Stimulated activated CD4-positive, alpha-beta T cell treated with anti-CD3 and anti-CD28 coated beads, Interleukin-4, amount 100 ng/mL, for 24 hours (primary cell): ENCODE data around the gene CHCHD4.
"Not testable (repeated sequence)": the region's sequence is repeated elsewhere in the genome, so short reads cannot be mapped to it uniquely, and the experiment has no call there.

Experiments used
- DNase-seq: peaks from one replicate; pipeline ENCODE4 v3.0.0-alpha.2; 2020

The CHCHD4 gene

DNA sequence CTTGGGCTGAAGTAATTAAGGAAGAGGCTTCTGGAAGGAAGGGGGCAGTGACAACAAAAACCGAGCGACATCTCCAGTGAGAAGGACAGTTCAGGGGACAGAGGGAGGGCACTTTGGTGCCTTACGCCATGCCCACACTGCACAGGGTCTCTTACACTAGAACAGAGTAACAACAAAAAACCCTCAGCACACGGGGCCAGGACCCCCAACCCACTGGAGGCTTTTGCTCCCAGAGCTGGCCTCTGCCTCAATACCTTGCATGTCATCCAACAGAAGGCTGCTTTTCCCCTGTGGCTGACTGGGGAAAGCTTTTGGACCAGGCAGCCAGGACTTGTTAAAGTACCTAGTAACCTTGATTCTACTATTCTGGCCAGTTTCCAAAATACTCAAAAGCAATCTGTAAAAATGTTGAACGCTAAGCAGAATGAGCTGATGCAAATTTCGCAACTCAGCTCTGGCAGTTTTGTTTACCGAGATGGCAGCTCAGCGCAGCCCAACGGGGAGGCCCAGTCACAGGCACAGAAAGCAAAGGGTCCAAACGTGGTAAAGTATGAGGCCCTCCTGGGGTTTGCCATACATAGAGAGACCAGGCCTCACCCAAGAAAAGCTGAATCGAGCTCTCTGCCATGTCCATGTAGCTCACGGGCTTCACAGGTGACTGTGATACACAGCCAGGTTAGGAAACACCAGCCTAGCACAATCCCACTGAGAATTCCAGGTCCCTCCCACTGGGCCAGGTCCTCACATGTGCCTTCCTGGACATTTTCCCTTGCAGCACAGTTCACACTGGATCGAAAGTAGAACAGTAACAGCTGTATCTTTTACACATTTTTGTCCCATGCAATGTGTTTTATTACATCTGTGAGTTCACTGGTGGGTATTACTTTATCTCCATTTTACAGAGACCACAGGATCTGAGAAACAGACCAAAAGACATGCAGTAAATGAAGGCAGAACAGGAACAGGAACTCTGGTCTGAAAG, 6.0 kb downstream of the CHCHD4 start:
- DNase-seq = no peak

GRCh38 chr3:14117468-14118399, 6.9 kb downstream of the CHCHD4 start:
- no peak for DNase-seq

DNA sequence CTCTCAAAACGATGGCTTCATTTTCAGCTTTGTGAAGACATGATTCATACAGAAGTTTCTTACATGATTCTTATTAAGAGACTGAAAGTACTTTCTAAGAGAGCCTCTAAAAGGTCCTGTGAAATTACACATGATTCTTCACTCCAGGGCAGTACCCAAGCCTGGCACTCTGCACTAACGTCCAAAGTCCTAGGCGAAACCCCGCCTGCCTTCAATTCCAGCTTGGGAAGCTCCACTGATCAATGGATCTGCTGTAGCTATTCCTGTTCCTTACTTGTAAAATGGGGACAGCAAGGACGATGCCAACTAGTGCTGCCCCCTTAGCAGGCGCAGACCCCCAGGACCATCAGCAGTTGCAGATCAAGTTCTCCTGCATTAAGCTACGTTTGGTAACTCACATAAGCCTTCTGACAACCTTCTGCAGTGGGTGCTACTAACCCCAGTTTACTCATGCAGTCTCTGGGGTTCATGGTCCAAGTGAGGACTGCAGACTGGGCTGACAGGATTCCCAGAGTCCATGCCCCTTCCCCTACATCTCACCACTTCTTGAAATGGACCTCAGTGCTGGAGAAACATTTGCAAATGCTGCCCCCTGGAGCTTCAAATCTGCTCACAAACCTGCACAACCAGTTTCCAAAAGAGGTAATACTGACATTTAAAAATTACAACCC, 10.6 kb downstream of the CHCHD4 start:
- DNase-seq = no peak

GRCh38 chr3:14110699-14111098, 14.0 kb downstream of the CHCHD4 start:
- no peak for DNase-seq

DNA sequence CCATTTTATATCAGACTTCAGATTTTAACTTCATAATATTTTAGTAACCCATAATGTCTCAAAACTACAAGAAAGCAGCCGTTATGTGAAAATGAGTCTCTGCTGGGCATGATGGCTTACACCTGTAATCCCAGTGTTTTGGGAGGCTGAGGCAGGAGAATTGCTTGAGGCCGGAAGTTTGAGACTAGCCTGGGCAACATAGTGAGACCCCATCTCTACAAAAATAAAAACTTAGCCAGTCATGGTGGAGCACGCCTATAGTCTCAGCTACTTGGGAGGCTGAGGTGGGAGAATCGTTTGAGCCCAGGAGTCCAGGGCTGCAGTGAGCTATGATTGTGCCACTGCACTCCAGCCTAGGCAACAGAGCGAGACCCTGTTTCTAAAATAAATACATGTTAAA, 14.8 kb downstream of the CHCHD4 start:
- not testable (repeated sequence) for DNase-seq

GRCh38 chr3:14097616-14098391, 26.9 kb downstream of the CHCHD4 start:
- no peak for DNase-seq

DNA sequence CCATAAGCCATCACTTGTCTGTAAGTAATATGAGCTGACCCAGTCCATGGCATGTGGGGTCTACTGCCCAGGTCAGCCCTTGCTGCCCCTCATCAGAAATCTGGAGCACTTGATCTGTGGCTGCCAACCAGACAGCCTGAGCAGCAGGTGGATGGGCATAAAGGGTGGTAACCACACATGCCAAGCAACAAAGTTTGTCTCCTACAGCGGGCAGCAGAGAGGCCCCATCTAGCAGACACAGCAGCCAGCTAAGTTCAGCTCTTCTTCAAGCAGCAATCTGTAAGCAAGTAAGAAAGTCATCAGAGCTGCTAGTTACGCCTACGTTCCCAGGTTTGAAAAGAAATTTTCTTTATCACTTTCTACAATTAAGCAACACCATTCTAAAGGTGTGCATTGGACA, 27.9 kb downstream of the CHCHD4 start:
- no peak for DNase-seq

DNA sequence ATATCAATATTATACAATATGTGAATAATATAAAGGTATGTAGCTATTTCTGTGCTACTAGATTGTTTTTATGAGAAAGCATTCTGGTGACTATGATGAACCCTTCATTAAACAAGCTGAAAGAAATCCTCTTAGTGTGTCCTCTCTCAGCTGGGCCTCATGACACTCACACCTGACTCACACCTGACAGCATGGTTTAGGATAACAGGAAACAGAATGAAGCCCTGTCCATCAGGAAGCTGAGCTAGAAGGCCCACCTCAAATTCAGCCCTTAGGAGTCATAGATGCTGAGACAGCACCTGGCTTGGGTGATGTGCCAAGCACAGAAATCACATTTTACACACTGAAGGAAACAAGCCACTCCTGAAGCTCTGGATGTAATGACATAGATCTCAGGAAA, 30.8 kb downstream of the CHCHD4 start:
- no peak for DNase-seq

- DNase-seq = no peak
Observed at GRCh38 chr3:14092464-14092863, 32.2 kb downstream of the CHCHD4 start.

DNA sequence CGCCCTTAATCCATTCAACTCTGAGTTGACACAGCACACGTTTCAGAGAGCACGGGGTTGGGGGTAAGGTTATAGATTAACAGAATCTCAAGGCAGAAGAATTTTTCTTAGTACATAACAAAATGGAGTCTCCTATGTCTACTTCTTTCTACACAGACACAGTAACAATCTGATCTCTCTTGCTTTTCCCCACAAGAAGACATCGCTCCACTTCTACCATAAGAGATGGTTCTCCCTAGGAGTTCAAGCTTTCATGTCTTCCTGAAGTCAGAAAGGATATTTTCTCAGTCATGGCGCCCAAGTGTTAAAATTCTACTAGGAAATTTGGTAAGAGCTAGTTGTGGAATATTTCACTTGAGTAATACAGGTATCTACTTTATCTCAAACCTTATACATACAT, 32.7 kb downstream of the CHCHD4 start:
- not testable (repeated sequence) for DNase-seq

GRCh38 chr3:14087461-14087860, 37.2 kb downstream of the CHCHD4 start:
- DNase-seq = not testable (repeated sequence)

DNA sequence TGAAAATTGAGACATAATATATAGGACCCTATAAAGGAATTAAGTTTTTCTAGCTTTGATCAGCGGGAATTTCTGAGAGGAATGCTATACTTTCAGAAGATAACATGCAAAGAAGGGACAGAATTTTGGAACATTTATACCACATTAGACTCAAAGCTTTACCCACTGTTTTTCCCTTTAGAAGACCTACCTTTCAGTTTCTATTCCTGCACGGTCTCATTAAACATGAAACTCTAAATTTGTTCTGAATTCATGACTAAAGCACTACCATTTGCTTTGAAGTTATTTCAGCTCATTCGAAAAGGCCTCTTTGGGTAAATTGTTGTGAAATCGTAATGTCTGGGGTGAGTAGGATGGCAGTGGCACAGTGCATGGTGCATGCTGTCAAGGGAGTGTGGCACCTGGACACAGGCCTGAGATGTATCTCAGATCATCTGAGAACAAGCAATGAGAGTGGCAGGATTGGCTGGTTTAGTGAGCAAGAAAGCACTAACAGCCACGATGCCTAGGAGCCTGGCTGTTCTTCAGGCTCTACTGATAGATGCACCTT, 42.5 kb downstream of the CHCHD4 start:
- DNase-seq = peak; percentile 32

GRCh38 chr3:14077310-14077709, 47.4 kb downstream of the CHCHD4 start:
- no peak for DNase-seq

DNA sequence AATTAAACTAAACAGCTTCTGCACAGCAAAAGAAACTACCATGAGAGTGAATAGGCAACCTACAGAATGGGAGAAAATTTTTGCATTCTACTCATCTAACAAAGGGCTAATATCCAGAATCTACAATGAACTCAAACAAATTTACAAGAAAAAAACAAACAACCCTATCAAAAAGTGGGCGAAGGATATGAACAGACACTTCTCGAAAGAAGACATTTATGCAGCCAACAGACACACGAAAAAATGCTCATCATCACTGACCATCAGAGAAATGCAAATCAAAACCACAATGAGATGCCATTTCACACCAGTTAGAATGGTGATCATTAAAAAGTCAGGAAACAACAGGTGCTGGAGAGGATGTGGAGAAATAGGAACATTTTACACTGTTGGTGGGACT, 49.4 kb downstream of the CHCHD4 start:
- not testable (repeated sequence) for DNase-seq

GRCh38 chr3:14064910-14065309, 59.8 kb downstream of the CHCHD4 start:
- no peak for DNase-seq

GRCh38 chr3:14063152-14063551, 61.5 kb downstream of the CHCHD4 start:
- no peak for DNase-seq
